Measurements from ENCODE around the gene TBX21. TPM values are rescaled to one million over a fixed set of nuclear protein-coding genes. Genes with fewer than 3 reads are reported as not detected.

The TBX21 gene
- total and polyA plus RNA-seq, 9 of the 15 experiments (the other 6 are each of a cell fraction or from before 2014, with no cell fraction given) = 0.07 TPM; not detected in 8

- no peak for TF ChIP-seq ZNF140 (CRISPR knock-in tag; IDR thresholded peaks at IDR 0.05)
- no peak for TF ChIP-seq NFRKB (IDR thresholded peaks at IDR 0.05; ENCODE audit: low read depth)
- no peak for TF ChIP-seq TFE3 (CRISPR knock-in tag; IDR thresholded peaks at IDR 0.05)
- TF ChIP-seq, protein P1, sequence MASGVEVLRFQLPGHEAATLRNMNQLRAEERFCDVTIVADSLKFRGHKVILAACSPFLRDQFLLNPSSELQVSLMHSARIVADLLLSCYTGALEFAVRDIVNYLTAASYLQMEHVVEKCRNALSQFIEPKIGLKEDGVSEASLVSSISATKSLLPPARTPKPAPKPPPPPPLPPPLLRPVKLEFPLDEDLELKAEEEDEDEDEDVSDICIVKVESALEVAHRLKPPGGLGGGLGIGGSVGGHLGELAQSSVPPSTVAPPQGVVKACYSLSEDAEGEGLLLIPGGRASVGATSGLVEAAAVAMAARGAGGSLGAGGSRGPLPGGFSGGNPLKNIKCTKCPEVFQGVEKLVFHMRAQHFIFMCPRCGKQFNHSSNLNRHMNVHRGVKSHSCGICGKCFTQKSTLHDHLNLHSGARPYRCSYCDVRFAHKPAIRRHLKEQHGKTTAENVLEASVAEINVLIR (CRISPR knock-in tag; IDR thresholded peaks at IDR 0.05) = no peak
- no peak for TF ChIP-seq JUND (IDR thresholded peaks at IDR 0.05; ENCODE audit: borderline replicate concordance, low read depth, low read length)
- TF ChIP-seq JUND (tag; IDR thresholded peaks at IDR 0.05; ENCODE audit: borderline replicate concordance, low read depth, low read length) = no peak
- TF ChIP-seq HBP1 (CRISPR knock-in tag; IDR thresholded peaks at IDR 0.05) = no peak
- TF ChIP-seq, protein P2, sequence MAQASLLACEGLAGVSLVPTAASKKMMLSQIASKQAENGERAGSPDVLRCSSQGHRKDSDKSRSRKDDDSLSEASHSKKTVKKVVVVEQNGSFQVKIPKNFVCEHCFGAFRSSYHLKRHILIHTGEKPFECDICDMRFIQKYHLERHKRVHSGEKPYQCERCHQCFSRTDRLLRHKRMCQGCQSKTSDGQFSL (CRISPR knock-in tag; IDR thresholded peaks at IDR 0.05) = no peak
- TF ChIP-seq, protein P2 (tag; IDR thresholded peaks at IDR 0.05) = peak in 1 of 2 experiments; percentile 48; a peak in 1 of 4 replicates
- TF ChIP-seq SIN3A (IDR thresholded peaks at IDR 0.05; ENCODE audit: borderline replicate concordance in 2 of 2, control insufficient read depth in 1 of 2, low read depth in 2 of 2, low read length in 2 of 2) = peak; percentile 19 to 60; a peak in 2 of 4 replicates
- no peak for TF ChIP-seq DPF2 (IDR thresholded peaks at IDR 0.05)
Observed at GRCh38 chr17:47693731-47694580, 39.1 kb upstream of the TBX21 start, which contains the start of gene TBKBP1 (continued).

All from K562 (cell line).